Measurements from ENCODE around the gene STOM. TPM values are rescaled to one million over a fixed set of nuclear protein-coding genes. Genes with fewer than 3 reads are reported as not detected.
A peak's percentile ranks its signal among the peaks of the same experiment; 100 is the strongest.

STOM gene
- total and polyA plus RNA-seq, 2 donors, result 148 to 263 TPM

GRCh38 chr9:121303456-121304451, 66.3 kb downstream of the STOM start:
- Histone ChIP-seq H3K4me3 (ENCODE audit: low read depth, low read length) (no peak overlapping the region), H3K4me1 (ENCODE audit: insufficient read depth) (no peaks in the 10 kb centered on the region), H3K36me3 (ENCODE audit: insufficient read depth) (peaks cover 2% of the 10 kb centered on the region), H3K27ac (ENCODE audit: low read depth) (no peak overlapping the region)
- WGBS, result 79% methylated on average over 3 of the region's 3 CpGs
- DNase-seq (ENCODE audit: extremely low spot score), result no peak

GRCh38 chr9:121302786-121303185, 67.3 kb downstream of the STOM start:
- H3K27ac ChIP-seq (ENCODE audit: low read depth), result no peak overlapping the region
- H3K4me1 ChIP-seq (ENCODE audit: insufficient read depth), result no peaks in the 10 kb centered on the region
- no peak for DNase-seq (ENCODE audit: extremely low spot score)
- H3K36me3 ChIP-seq (ENCODE audit: insufficient read depth), result peaks cover 2% of the 10 kb centered on the region
- no peak overlapping the region for H3K4me3 ChIP-seq (ENCODE audit: low read depth, low read length)
- WGBS, result 94% methylated on average over 13 of the region's 13 CpGs

GRCh38 chr9:121302341-121302740, 67.7 kb downstream of the STOM start:
- DNase-seq (ENCODE audit: extremely low spot score), result no peak
- Histone ChIP-seq H3K4me1 (ENCODE audit: insufficient read depth) (no peaks in the 10 kb centered on the region), H3K36me3 (ENCODE audit: insufficient read depth) (peaks cover 2% of the 10 kb centered on the region), H3K27ac (ENCODE audit: low read depth) (no peak overlapping the region), H3K4me3 (ENCODE audit: low read depth, low read length) (no peak overlapping the region)
- 91% methylated on average over 5 of the region's 5 CpGs for WGBS

- no peak for DNase-seq (ENCODE audit: extremely low spot score)
- H3K36me3 ChIP-seq (ENCODE audit: insufficient read depth), result peaks cover 2% of the 10 kb centered on the region
- H3K4me1 ChIP-seq (ENCODE audit: insufficient read depth), result no peaks in the 10 kb centered on the region
- 93% methylated on average over 11 of the region's 11 CpGs for WGBS
- no peak overlapping the region for H3K27ac ChIP-seq (ENCODE audit: low read depth)
- peak overlapping the region; percentile 2 for H3K4me3 ChIP-seq (ENCODE audit: low read depth, low read length)
Observed at GRCh38 chr9:121301881-121302286, 68.2 kb downstream of the STOM start.

GRCh38 chr9:121300283-121301119, 69.5 kb downstream of the STOM start:
- Histone ChIP-seq H3K36me3 (ENCODE audit: insufficient read depth) (peaks cover 2% of the 10 kb centered on the region), H3K4me1 (ENCODE audit: insufficient read depth) (no peaks in the 10 kb centered on the region), H3K27ac (ENCODE audit: low read depth) (peak overlapping the region; percentile 64), H3K4me3 (ENCODE audit: low read depth, low read length) (peak overlapping the region; percentile 73)
- 57% methylated on average over 13 of the region's 13 CpGs for WGBS
- no peak for DNase-seq (ENCODE audit: extremely low spot score)

- Histone ChIP-seq H3K4me1 (ENCODE audit: insufficient read depth) (no peaks in the 10 kb centered on the region), H3K27ac (ENCODE audit: low read depth) (peak overlapping the region; percentile 83), H3K4me3 (ENCODE audit: low read depth, low read length) (peak overlapping the region; percentile 73), H3K36me3 (ENCODE audit: insufficient read depth) (no peaks in the 10 kb centered on the region)
- WGBS, result 1% methylated on average over 74 of the region's 74 CpGs
- DNase-seq (ENCODE audit: extremely low spot score), result no peak
Observed at GRCh38 chr9:121299467-121300282, 70.4 kb downstream of the STOM start.

- peak overlapping the region; percentile 83 for H3K27ac ChIP-seq (ENCODE audit: low read depth)
- DNase-seq (ENCODE audit: extremely low spot score), result no peak
- 31% methylated on average over 13 of the region's 13 CpGs for WGBS
- no peaks in the 10 kb centered on the region for H3K4me1 ChIP-seq (ENCODE audit: insufficient read depth)
- H3K36me3 ChIP-seq (ENCODE audit: insufficient read depth), result no peaks in the 10 kb centered on the region
- peak overlapping the region; percentile 73 for H3K4me3 ChIP-seq (ENCODE audit: low read depth, low read length)
Observed at GRCh38 chr9:121298689-121299466, 71.2 kb downstream of the STOM start.

GRCh38 chr9:121298016-121298538, 72.0 kb downstream of the STOM start:
- H3K4me3 ChIP-seq (ENCODE audit: low read depth, low read length), result no peak overlapping the region
- 68% methylated on average over 7 of the region's 7 CpGs for WGBS
- H3K27ac ChIP-seq (ENCODE audit: low read depth), result peak overlapping the region; percentile 57
- H3K4me1 ChIP-seq (ENCODE audit: insufficient read depth), result no peaks in the 10 kb centered on the region
- H3K36me3 ChIP-seq (ENCODE audit: insufficient read depth), result no peaks in the 10 kb centered on the region
- DNase-seq (ENCODE audit: extremely low spot score), result no peak

GRCh38 chr9:121297389-121297788, 72.7 kb downstream of the STOM start:
- Histone ChIP-seq H3K4me3 (ENCODE audit: low read depth, low read length) (no peak overlapping the region), H3K27ac (ENCODE audit: low read depth) (no peak overlapping the region), H3K4me1 (ENCODE audit: insufficient read depth) (no peaks in the 10 kb centered on the region), H3K36me3 (ENCODE audit: insufficient read depth) (no peaks in the 10 kb centered on the region)
- DNase-seq (ENCODE audit: extremely low spot score), result no peak
- WGBS, result 38% methylated on average over 4 of the region's 4 CpGs

GRCh38 chr9:121296213-121297127, 73.6 kb downstream of the STOM start:
- Histone ChIP-seq H3K4me1 (ENCODE audit: insufficient read depth) (no peaks in the 10 kb centered on the region), H3K4me3 (ENCODE audit: low read depth, low read length) (no peak overlapping the region), H3K36me3 (ENCODE audit: insufficient read depth) (no peaks in the 10 kb centered on the region), H3K27ac (ENCODE audit: low read depth) (peak overlapping the region; percentile 83)
- DNase-seq (ENCODE audit: extremely low spot score), result no peak
- WGBS, result 79% methylated on average over 7 of the region's 7 CpGs

- DNase-seq (ENCODE audit: extremely low spot score), result no peak
- no peak overlapping the region for H3K4me3 ChIP-seq (ENCODE audit: low read depth, low read length)
- 63% methylated on average over 5 of the region's 5 CpGs for WGBS
- H3K4me1 ChIP-seq (ENCODE audit: insufficient read depth), result no peaks in the 10 kb centered on the region
- peak overlapping the region; percentile 83 for H3K27ac ChIP-seq (ENCODE audit: low read depth)
- no peaks in the 10 kb centered on the region for H3K36me3 ChIP-seq (ENCODE audit: insufficient read depth)
Observed at GRCh38 chr9:121295662-121296191, 74.3 kb downstream of the STOM start.
